Trophoblast cell (in vitro differentiated cells and primary cell): ENCODE measurements around the gene CNOT3.

Source experiments
- DNase-seq, 2 donors: peaks; one replicate each; pipeline ENCODE4 v3.0.0-alpha.2; 2016
- H2AFZ ChIP-seq: 2 replicates; pipeline ENCODE4 v1.6.1; 2013; ENCODE audit warnings: low read length, moderate library complexity, mild to moderate bottlenecking; ENCODE audit not compliant: insufficient read depth, poor library complexity
- H2AK5ac ChIP-seq: 2 replicates; pipeline ENCODE4 v1.6.1; 2013; ENCODE audit warnings: mild to moderate bottlenecking, low read length
- H2BK120ac ChIP-seq: 2 replicates; pipeline ENCODE4 v1.6.1; 2013; ENCODE audit warnings: low read length, mild to moderate bottlenecking, moderate library complexity; ENCODE audit not compliant: insufficient read depth, poor library complexity
- H2BK12ac ChIP-seq: 2 replicates; pipeline ENCODE4 v1.6.1; 2013; ENCODE audit warnings: mild to moderate bottlenecking, low read length, moderate library complexity
- H2BK5ac ChIP-seq: 2 replicates; pipeline ENCODE4 v1.6.1; 2013; ENCODE audit warnings: low read length, low read depth, moderate library complexity, mild to moderate bottlenecking; ENCODE audit not compliant: poor library complexity
- H3K14ac ChIP-seq: 2 replicates; pipeline ENCODE4 v1.6.1; 2013; ENCODE audit warnings: mild to moderate bottlenecking, low read length
- H3K18ac ChIP-seq: 2 replicates; pipeline ENCODE4 v1.6.1; 2013; ENCODE audit warnings: mild to moderate bottlenecking, low read length
- H3K23ac ChIP-seq: 2 replicates; pipeline ENCODE4 v1.6.1; 2013; ENCODE audit warnings: low read length
- H3K27ac ChIP-seq: 2 replicates; pipeline ENCODE4 v1.5.1; 2013; ENCODE audit warnings: low read depth, mild to moderate bottlenecking, inconsistent platforms, low read length, moderate library complexity
- H3K27me3 ChIP-seq: 2 replicates; pipeline ENCODE4 v1.6.1; 2013; ENCODE audit warnings: inconsistent platforms, mild to moderate bottlenecking, low read length, moderate library complexity; ENCODE audit not compliant: insufficient read depth
- H3K36me3 ChIP-seq, 2 experiments: 1 replicate in 1 of 2; 2 replicates in 1 of 2; pipeline ENCODE4 v1.6.1; 2013; ENCODE audit warnings: low read length in 2 of 2, mild to moderate bottlenecking in 2 of 2, moderate library complexity in 1 of 2; ENCODE audit not compliant: insufficient read depth in 2 of 2, control insufficient read depth in 1 of 2
- H3K4ac ChIP-seq: 2 replicates; pipeline ENCODE4 v1.6.1; 2013; ENCODE audit warnings: low read depth, mild to moderate bottlenecking, low read length, moderate library complexity
- H3K4me1 ChIP-seq, 2 experiments: 1 replicate in 1 of 2; 2 replicates in 1 of 2; pipeline ENCODE4 v1.6.1; 2013; ENCODE audit warnings: low read length in 2 of 2, mild to moderate bottlenecking in 2 of 2, moderate library complexity in 1 of 2; ENCODE audit not compliant: insufficient read depth in 2 of 2, control insufficient read depth in 1 of 2
- H3K4me2 ChIP-seq: 2 replicates; pipeline ENCODE4 v1.6.1; 2013; ENCODE audit warnings: inconsistent platforms, mild to moderate bottlenecking, low read length, moderate library complexity
- H3K4me3 ChIP-seq: 2 replicates; pipeline ENCODE4 v1.5.1; 2013; ENCODE audit warnings: mild to moderate bottlenecking, low read depth, low read length, inconsistent platforms
- H3K79me1 ChIP-seq: one replicate; pipeline ENCODE4 v1.6.1; 2013; ENCODE audit warnings: low read length
- H3K79me2 ChIP-seq: 2 replicates; pipeline ENCODE4 v1.6.1; 2013; ENCODE audit warnings: low read length, mild to moderate bottlenecking; ENCODE audit not compliant: control insufficient read depth, insufficient read depth, poor library complexity
- H3K9ac ChIP-seq: 2 replicates; pipeline ENCODE4 v1.6.1; 2013; ENCODE audit warnings: mild to moderate bottlenecking, low read length
- H3K9me3 ChIP-seq: 2 replicates; pipeline ENCODE4 v1.6.1; 2013; ENCODE audit warnings: low read depth, mild to moderate bottlenecking, control low read depth, inconsistent platforms, low read length; ENCODE audit not compliant: insufficient read depth
- H4K12ac ChIP-seq: 2 replicates; pipeline ENCODE4 v1.6.1; 2013; ENCODE audit warnings: low read depth, mild to moderate bottlenecking, low read length, moderate library complexity
- H4K8ac ChIP-seq: 2 replicates; pipeline ENCODE4 v1.6.1; 2013; ENCODE audit warnings: low read depth, mild to moderate bottlenecking, low read length, moderate library complexity
- H4K91ac ChIP-seq: one replicate; pipeline ENCODE4 v1.6.1; 2013; ENCODE audit warnings: low read depth, mild to moderate bottlenecking, low read length, moderate library complexity
- WGBS: extraction: QIAGEN DNeasy Blood & Tissue Kit; methylation state at CpG from one replicate; pipeline ENCODE4 v1.1.7; 2013; ENCODE audit warnings: missing lambda C conversion rate; ENCODE audit not compliant: insufficient read length, insufficient coverage; ENCODE audit errors: extremely low coverage; 5-methylcytosine and 5-hydroxymethylcytosine counted together

The CNOT3 gene

DNA sequence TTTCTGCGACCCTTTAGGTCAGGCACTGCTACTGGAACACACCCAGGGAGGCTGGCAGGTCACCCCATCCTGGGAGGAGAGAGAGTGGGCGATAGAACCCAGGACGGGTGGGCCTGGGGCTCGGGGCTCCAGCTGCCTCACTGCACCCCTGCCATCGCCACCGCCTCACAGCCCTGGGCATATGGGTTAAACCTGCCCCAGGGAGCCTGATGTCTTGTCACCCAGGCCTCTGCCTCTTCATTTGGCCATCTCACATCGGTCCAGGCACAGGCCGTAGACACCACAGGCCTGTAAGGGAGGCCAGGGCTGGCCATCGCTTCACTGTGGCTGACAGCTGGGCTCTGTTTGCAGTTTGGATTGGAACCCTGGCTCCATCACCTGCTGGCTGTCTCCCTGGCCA, 11.8 kb upstream of the CNOT3 start:
- Histone ChIP-seq H3K23ac (no peak overlapping the region), H3K4me2 (no peak overlapping the region), H2AFZ (no peak overlapping the region), H3K4me1 (no peaks in the 10 kb centered on the region), H3K18ac (no peak overlapping the region), H3K79me2 (no peaks in the 10 kb centered on the region), H2AK5ac (no peak overlapping the region), H2BK5ac (no peak overlapping the region), H4K91ac (no peak overlapping the region), H2BK12ac (no peak overlapping the region), H3K9ac (no peak overlapping the region), H4K8ac (no peak overlapping the region), H3K27ac (no peak overlapping the region), H3K27me3 (no peaks in the 10 kb centered on the region), H3K14ac (no peak overlapping the region), H3K4ac (no peak overlapping the region), H3K9me3 (peaks cover 1% of the 10 kb centered on the region), H3K36me3 (peaks cover 86 to 89% of the 10 kb centered on the region in 2 experiments), H4K12ac (no peak overlapping the region), H2BK120ac (no peak overlapping the region), H3K4me3 (no peak overlapping the region), H3K79me1 (no peaks in the 10 kb centered on the region)
- DNase-seq, result no peak
- no CpG with 5 or more reads among the region's 9 CpGs for WGBS

DNA sequence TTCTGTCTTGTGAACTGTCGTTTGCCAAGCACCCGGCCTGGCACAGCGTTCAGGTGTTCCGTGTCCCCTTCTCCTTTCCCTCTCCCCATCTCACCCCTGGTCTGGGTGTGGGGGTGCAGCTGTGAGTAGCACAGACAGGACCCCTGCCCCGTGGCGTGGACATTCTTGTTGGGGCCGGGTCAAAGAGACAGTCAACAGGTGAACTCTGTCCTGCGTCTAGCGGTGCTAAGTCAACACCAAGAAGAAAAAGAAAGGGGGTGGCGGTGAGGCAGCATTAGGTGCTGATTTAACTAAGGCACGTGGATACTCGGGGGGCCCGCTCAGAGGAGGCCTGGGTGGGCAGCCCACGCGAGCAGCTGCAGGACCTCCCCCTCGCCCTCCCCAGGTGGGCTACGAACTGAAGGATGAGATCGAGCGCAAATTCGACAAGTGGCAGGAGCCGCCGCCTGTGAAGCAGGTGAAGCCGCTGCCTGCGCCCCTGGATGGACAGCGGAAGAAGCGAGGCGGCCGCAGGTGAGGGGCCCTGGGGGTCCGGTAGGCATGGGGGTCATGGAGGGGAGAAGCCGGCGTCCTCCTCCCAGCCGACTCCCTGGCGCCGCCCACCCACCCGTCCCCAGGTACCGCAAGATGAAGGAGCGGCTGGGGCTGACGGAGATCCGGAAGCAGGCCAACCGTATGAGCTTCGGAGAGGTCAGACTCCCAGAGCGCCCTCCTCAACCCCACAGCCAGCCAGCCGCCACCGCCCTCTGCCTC, 9.7 kb upstream of the CNOT3 start:
- Histone ChIP-seq H3K27ac (no peak overlapping the region), H2AFZ (no peak overlapping the region), H3K79me1 (no peaks in the 10 kb centered on the region), H3K23ac (no peak overlapping the region), H3K79me2 (no peaks in the 10 kb centered on the region), H3K14ac (no peak overlapping the region), H2AK5ac (no peak overlapping the region), H4K8ac (no peak overlapping the region), H3K4me1 (no peaks in the 10 kb centered on the region), H4K91ac (no peak overlapping the region), H3K36me3 (peaks cover 82% of the 10 kb centered on the region in 2 experiments), H3K9me3 (peaks cover 1% of the 10 kb centered on the region), H4K12ac (no peak overlapping the region), H2BK12ac (no peak overlapping the region), H3K4me2 (no peak overlapping the region), H2BK5ac (no peak overlapping the region), H3K4ac (no peak overlapping the region), H3K9ac (no peak overlapping the region), H2BK120ac (no peak overlapping the region), H3K18ac (no peak overlapping the region), H3K27me3 (no peaks in the 10 kb centered on the region), H3K4me3 (no peak overlapping the region)
- DNase-seq, result no peak
- no CpG with 5 or more reads among the region's 44 CpGs for WGBS

DNA sequence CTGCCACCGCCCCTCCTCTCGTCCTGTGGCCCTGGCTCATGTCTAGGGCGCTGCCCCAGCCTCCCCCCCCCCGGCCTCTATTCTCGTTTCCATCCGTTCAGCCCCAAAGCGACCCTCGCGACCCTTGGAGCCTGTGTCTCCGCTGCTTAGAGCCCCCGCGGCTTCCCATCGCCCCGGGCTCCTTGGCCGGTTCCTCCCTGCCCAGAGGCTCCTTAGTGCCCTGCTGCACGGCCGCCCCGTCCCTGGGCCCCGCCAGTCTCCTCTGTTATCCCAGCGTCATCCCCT, 9.2 kb upstream of the CNOT3 start:
- no peaks in the 10 kb centered on the region for H3K27me3 ChIP-seq
- WGBS, result no CpG with 5 or more reads among the region's 20 CpGs
- no peak for DNase-seq

DNA sequence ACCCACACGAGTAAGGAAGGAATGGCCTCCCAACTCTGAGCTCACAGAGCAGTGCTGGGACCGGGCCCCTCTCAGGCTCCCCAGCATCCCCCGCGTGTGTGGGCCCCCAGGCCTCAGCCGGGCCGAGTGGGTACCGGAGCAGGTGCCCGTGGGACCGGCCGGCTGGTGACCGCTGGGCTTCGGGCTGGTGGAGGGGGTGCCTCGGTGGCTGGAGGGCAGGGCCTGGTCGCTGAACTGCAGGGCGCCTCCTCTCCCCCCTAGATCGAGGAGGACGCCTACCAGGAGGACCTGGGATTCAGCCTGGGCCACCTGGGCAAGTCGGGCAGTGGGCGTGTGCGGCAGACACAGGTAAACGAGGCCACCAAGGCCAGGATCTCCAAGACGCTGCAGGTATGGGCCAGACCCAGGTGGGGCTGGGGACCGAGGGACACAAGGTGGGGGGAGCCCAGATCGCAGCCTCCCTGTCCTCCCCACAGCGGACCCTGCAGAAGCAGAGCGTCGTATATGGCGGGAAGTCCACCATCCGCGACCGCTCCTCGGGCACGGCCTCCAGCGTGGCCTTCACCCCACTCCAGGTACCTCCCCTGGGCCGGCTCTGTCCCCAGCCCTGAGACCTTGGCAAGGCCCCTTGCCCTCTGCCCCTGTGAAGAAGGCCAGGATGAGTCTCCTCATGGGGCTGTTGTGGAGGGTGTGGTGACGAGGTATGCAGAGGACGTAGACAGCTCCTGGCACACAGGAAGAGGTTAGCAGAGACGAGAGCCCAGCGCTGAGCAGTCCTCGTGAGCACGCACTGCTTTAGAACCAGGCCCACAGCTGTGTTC, 8.6 kb upstream of the CNOT3 start:
- no peaks in the 10 kb centered on the region for H3K4me1 ChIP-seq
- no peak overlapping the region for H3K18ac ChIP-seq
- H3K36me3 ChIP-seq, result peaks cover 73 to 74% of the 10 kb centered on the region in 2 experiments
- no peak overlapping the region for H4K12ac ChIP-seq
- H2BK5ac ChIP-seq, result no peak overlapping the region
- H3K9ac ChIP-seq, result no peak overlapping the region
- no peak overlapping the region for H2AFZ ChIP-seq
- H3K4ac ChIP-seq, result no peak overlapping the region
- no CpG with 5 or more reads among the region's 41 CpGs for WGBS
- no peaks in the 10 kb centered on the region for H3K27me3 ChIP-seq
- no peaks in the 10 kb centered on the region for H3K79me1 ChIP-seq
- H2BK120ac ChIP-seq, result no peak overlapping the region
- no peak overlapping the region for H4K8ac ChIP-seq
- H3K79me2 ChIP-seq, result no peaks in the 10 kb centered on the region
- H3K23ac ChIP-seq, result no peak overlapping the region
- H4K91ac ChIP-seq, result no peak overlapping the region
- no peak overlapping the region for H3K14ac ChIP-seq
- DNase-seq, result no peak
- H2AK5ac ChIP-seq, result no peak overlapping the region
- no peak overlapping the region for H3K27ac ChIP-seq
- no peak overlapping the region for H3K4me2 ChIP-seq
- H2BK12ac ChIP-seq, result no peak overlapping the region
- H3K9me3 ChIP-seq, result peaks cover 3% of the 10 kb centered on the region
- no peak overlapping the region for H3K4me3 ChIP-seq

More for the DNA sequence above, 9.2 kb upstream of the CNOT3 start:
- Histone ChIP-seq H3K4me3 (no peak overlapping the region), H2AFZ (no peak overlapping the region), H3K4me1 (no peaks in the 10 kb centered on the region), H3K27ac (no peak overlapping the region), H3K9me3 (peaks cover 1% of the 10 kb centered on the region), H3K18ac (no peak overlapping the region), H3K79me1 (no peaks in the 10 kb centered on the region), H3K23ac (no peak overlapping the region), H2AK5ac (no peak overlapping the region), H3K36me3 (peaks cover 79 to 80% of the 10 kb centered on the region in 2 experiments), H4K8ac (no peak overlapping the region), H3K14ac (no peak overlapping the region), H2BK12ac (no peak overlapping the region), H4K12ac (no peak overlapping the region), H2BK120ac (no peak overlapping the region), H3K4ac (no peak overlapping the region), H2BK5ac (no peak overlapping the region), H4K91ac (no peak overlapping the region), H3K4me2 (no peak overlapping the region), H3K79me2 (no peaks in the 10 kb centered on the region), H3K9ac (no peak overlapping the region)
